Fibroblast of the conjunctiva (primary cell): Measurements from ENCODE around the gene UPK2.

Source experiments
- DNase-seq: peaks from one replicate; pipeline ENCODE4 v3.0.0-alpha.2; 2010; ENCODE audit warnings: low read depth

The UPK2 gene

GRCh38 chr11:118917481-118918127 is 38.5 kb upstream of the UPK2 start:
- DNase-seq: peak; percentile 90

- DNase-seq: peak; percentile 94
These were observed 37.9 kb upstream of the UPK2 start for GRCh38 chr11:118918128-118918685.

- DNase-seq: no peak
These were observed 37.3 kb upstream of the UPK2 start for GRCh38 chr11:118918686-118919280.

- DNase-seq: no peak
These were observed 34.8 kb upstream of the UPK2 start for GRCh38 chr11:118921121-118921928.

- DNase-seq: no peak
These were observed 34.0 kb upstream of the UPK2 start for GRCh38 chr11:118921929-118922744.

- no peak for DNase-seq
These were observed 33.1 kb upstream of the UPK2 start for GRCh38 chr11:118922745-118923627.

- no peak for DNase-seq
These were observed 32.1 kb upstream of the UPK2 start for GRCh38 chr11:118923721-118924587.

GRCh38 chr11:118924591-118925585 is 31.2 kb upstream of the UPK2 start:
- no peak for DNase-seq

- no peak for DNase-seq
These were observed 28.5 kb upstream of the UPK2 start for GRCh38 chr11:118927554-118928100.

- peak; percentile 91 for DNase-seq
These were observed 27.8 kb upstream of the UPK2 start for GRCh38 chr11:118928101-118928869.

GRCh38 chr11:118928870-118929500 is 27.1 kb upstream of the UPK2 start:
- no peak for DNase-seq

GRCh38 chr11:118929501-118930093 is 26.5 kb upstream of the UPK2 start:
- no peak for DNase-seq

- no peak for DNase-seq
These were observed 25.9 kb upstream of the UPK2 start for GRCh38 chr11:118930094-118930712.

- no peak for DNase-seq
These were observed 24.5 kb upstream of the UPK2 start for GRCh38 chr11:118931571-118931970.

GRCh38 chr11:118933486-118933885 is 22.6 kb upstream of the UPK2 start:
- DNase-seq: no peak

- DNase-seq: no peak
These were observed 20.7 kb upstream of the UPK2 start for GRCh38 chr11:118935376-118935775.
